Stimulated activated CD4-positive, alpha-beta T cell treated with anti-CD3 and anti-CD28 coated beads, TNF-alpha, amount 100 ng/mL, for 1 hour (primary cell): ENCODE measurements around the gene FAM9C.

Experiments
- DNase-seq, 3 donors: peaks; one replicate each; pipeline ENCODE4 v3.0.0-alpha.2; 2020; ENCODE audit warnings: low read depth in 3 of 3, low spot score in 1 of 3

Gene FAM9C

GRCh38 chrX:13008189-13008533 is 36.3 kb downstream of the FAM9C start:
- DNase-seq = no peak

- DNase-seq = no peak
Measured at GRCh38 chrX:13007519-13008188, 36.8 kb downstream of the FAM9C start.

GRCh38 chrX:13005661-13006473 is 38.6 kb downstream of the FAM9C start:
- DNase-seq = no peak

GRCh38 chrX:13001961-13002671 is 42.3 kb downstream of the FAM9C start:
- no peak for DNase-seq

- DNase-seq = no peak
Measured at GRCh38 chrX:13001097-13001496, 43.3 kb downstream of the FAM9C start.

GRCh38 chrX:13000301-13000811 is 44.1 kb downstream of the FAM9C start:
- DNase-seq = no peak

GRCh38 chrX:12999422-12999821 is 45.0 kb downstream of the FAM9C start:
- DNase-seq = no peak

GRCh38 chrX:12997906-12998687 is 46.3 kb downstream of the FAM9C start:
- no peak for DNase-seq

- DNase-seq = no peak
Measured at GRCh38 chrX:12996934-12997435, 47.4 kb downstream of the FAM9C start.

- no peak for DNase-seq
Measured at GRCh38 chrX:12994321-12994720, 50.1 kb downstream of the FAM9C start.

- DNase-seq = no peak
Measured at GRCh38 chrX:12993826-12994225, 50.6 kb downstream of the FAM9C start.

- no peak for DNase-seq
Measured at GRCh38 chrX:12992544-12993118, 51.8 kb downstream of the FAM9C start.

GRCh38 chrX:12991575-12991974 is 52.8 kb downstream of the FAM9C start:
- DNase-seq = no peak

- DNase-seq = no peak
Measured at GRCh38 chrX:12989461-12989860, 55.0 kb downstream of the FAM9C start.

- DNase-seq = no peak
Measured at GRCh38 chrX:12988797-12989196, 55.6 kb downstream of the FAM9C start.

- DNase-seq = no peak
Measured at GRCh38 chrX:12987900-12988594, 56.4 kb downstream of the FAM9C start.

GRCh38 chrX:12987340-12987739 is 57.1 kb downstream of the FAM9C start:
- DNase-seq = no peak

GRCh38 chrX:12986886-12987285 is 57.5 kb downstream of the FAM9C start:
- no peak for DNase-seq

- DNase-seq = no peak
Measured at GRCh38 chrX:12986164-12986779, 58.1 kb downstream of the FAM9C start.
